Fibroblast of mammary gland (primary cell): Measurements from ENCODE around the gene GLA.
A peak's percentile ranks its signal among the peaks of the same experiment; 100 is the strongest.

Experiments used
- DNase-seq: peaks from one replicate; pipeline ENCODE4 v3.0.0-alpha.2; 2010; ENCODE audit warnings: low read depth
- H3K4me3 ChIP-seq: 2 replicates; pipeline ENCODE4 v1.5.1; 2011; ENCODE audit warnings: low read depth, mild to moderate bottlenecking, low read length, moderate library complexity; ENCODE audit not compliant: control insufficient read depth
- TF ChIP-seq, protein P1 (sequence below): conservative IDR thresholded peaks from 2 replicates; pipeline ENCODE4 v1.5.1; 2011; ENCODE audit warnings: low read depth, low read length, inconsistent platforms; ENCODE audit not compliant: control insufficient read depth, insufficient read depth

GLA gene

GRCh38 chrX:101407748-101408531, at the start of gene GLA, which contains the start of gene HNRNPH2:
GLA (minus strand) TSS chrX:101407925; CDS start chrX:101407903, 22 bp downstream.
HNRNPH2 (plus strand) TSS chrX:101408222; CDS start chrX:101411989, 3,767 bp downstream.
- H3K4me3 ChIP-seq, result peak within 1 kb of the TSS; percentile 78
- peak; percentile 99 for DNase-seq
- TF ChIP-seq, protein P1, sequence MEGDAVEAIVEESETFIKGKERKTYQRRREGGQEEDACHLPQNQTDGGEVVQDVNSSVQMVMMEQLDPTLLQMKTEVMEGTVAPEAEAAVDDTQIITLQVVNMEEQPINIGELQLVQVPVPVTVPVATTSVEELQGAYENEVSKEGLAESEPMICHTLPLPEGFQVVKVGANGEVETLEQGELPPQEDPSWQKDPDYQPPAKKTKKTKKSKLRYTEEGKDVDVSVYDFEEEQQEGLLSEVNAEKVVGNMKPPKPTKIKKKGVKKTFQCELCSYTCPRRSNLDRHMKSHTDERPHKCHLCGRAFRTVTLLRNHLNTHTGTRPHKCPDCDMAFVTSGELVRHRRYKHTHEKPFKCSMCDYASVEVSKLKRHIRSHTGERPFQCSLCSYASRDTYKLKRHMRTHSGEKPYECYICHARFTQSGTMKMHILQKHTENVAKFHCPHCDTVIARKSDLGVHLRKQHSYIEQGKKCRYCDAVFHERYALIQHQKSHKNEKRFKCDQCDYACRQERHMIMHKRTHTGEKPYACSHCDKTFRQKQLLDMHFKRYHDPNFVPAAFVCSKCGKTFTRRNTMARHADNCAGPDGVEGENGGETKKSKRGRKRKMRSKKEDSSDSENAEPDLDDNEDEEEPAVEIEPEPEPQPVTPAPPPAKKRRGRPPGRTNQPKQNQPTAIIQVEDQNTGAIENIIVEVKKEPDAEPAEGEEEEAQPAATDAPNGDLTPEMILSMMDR, result no peak

DNA sequence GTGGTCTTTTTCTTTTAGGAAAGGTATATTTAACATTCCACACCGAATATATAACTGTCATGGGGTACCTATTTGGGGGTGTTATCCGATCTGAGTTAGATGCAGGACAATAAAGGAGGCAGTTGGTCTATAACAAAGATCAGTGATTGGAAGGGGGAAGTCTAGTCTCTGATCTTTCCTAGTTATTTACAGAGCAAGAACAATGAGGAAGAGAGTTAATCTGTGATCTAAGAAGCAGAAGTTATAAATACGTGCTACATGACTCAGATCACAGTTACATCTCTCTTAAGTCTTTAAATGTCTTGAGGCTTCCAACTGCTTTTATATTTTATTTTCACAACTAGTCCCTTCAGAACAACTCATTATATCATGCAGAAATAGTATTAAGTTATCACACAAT, 44.3 kb upstream of the GLA start:
- no peak for DNase-seq
- TF ChIP-seq, protein P1, result no peak

GRCh38 chrX:101450961-101451360, 43.2 kb upstream of the GLA start:
- TF ChIP-seq, protein P1, result no peak
- no peak overlapping the region for H3K4me3 ChIP-seq
- peak; percentile 67 for DNase-seq

More for the DNA sequence above, 44.3 kb upstream of the GLA start:
- no peak overlapping the region for H3K4me3 ChIP-seq

- no peak overlapping the region for H3K4me3 ChIP-seq
Measured at GRCh38 chrX:101450085-101450484, 42.4 kb upstream of the GLA start.

DNA sequence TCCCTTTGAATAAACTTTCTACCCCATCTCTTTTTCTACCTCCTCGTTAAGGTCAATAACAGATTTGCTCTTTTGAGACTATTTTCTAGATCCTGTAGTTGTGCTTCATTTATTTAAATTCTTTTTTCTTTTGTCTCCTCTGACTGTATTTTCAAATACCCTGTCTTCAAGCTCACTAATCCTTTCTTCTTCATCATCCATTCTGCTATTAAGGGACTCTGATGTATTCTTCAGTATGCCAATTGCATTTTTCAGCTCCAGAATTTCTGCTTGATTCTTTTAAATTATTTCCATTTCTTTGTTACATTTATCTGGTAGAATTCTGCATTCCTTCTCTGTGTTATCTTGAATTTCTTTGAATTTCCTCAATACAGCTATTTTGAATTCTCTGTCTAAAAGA, 41.6 kb upstream of the GLA start:
- DNase-seq, result no peak
- TF ChIP-seq, protein P1, result no peak
- H3K4me3 ChIP-seq, result no peak overlapping the region

More at GRCh38 chrX:101450085-101450484, 42.4 kb upstream of the GLA start:
- no peak for DNase-seq
- TF ChIP-seq, protein P1, result no peak

DNA sequence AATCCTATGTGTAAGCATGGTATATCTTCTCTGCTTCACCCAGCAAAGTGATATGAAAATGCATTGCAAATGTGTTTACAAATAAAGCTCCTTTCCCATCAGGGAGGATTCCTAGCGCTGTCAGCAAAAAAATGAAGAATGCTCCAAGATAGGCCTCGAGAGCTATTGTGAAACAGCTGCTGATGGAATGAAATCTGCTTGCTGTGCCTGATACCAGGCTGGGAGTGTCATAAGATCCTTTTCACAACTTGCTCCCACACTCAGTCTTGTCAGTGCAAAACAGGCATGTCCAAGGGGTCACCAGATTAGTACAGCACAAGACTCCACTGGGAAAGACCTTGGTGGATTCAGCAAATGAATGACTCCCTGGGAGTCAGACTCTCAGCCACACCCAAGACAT, 34.4 kb upstream of the GLA start:
- TF ChIP-seq, protein P1, result no peak
- H3K4me3 ChIP-seq, result no peak overlapping the region
- peak; percentile 12 for DNase-seq
